GM23248 (cell line): ENCODE measurements around the gene QRICH1.

Experiments
- EZH2 ChIP-seq: fragments of 200-600 bp; sonication (generic); IDR thresholded peaks from 2 replicates; pipeline ENCODE4 v1.6.1; 2018; ENCODE audit warnings: antibody characterized with exemption, mild to moderate bottlenecking; ENCODE audit not compliant: insufficient read depth, poor library complexity, severe bottlenecking
- EZH2phosphoT487 ChIP-seq: fragments of 200-600 bp; sonication (generic); IDR thresholded peaks from 2 replicates; pipeline ENCODE4 v1.6.1; 2018; ENCODE audit warnings: antibody characterized with exemption, moderate library complexity, mild to moderate bottlenecking, low read depth; ENCODE audit not compliant: insufficient read depth

- TF ChIP-seq EZH2 = no peak
- TF ChIP-seq EZH2phosphoT487 = no peak
Observed at GRCh38 chr3:48993834-48994233, 100.0 kb downstream of the QRICH1 start.
